ENCODE data around the gene OTOP3. TPM values are rescaled to one million over a fixed set of nuclear protein-coding genes. Genes with fewer than 3 reads are reported as not detected.

OTOP3 gene
- total RNA-seq, 1 experiment from 2014 or later: not detected

DNA sequence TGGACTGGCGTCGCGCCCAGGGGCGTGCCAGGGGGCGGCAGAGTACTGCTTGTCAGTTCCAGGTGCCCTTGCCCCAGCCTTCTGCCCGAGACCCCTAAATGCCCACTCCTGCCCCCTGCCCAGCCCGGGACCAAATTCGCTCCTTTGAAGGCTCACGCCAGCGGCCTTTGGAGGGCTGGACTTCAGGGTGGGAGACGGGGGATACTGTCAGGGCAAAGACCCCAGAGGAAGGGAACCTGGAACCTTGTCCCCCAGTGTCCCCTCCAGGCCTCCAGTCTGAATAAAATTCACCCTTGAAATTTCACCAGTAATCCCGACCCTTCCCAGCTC, 737 bp downstream of the OTOP3 start (continued):
- no peak for TF ChIP-seq TEAD1 (CRISPR knock-in tag; IDR thresholded peaks at IDR 0.05)
- no peak for TF ChIP-seq ZNF263 (CRISPR knock-in tag; IDR thresholded peaks at IDR 0.05; ENCODE audit: low read depth)

DNA sequence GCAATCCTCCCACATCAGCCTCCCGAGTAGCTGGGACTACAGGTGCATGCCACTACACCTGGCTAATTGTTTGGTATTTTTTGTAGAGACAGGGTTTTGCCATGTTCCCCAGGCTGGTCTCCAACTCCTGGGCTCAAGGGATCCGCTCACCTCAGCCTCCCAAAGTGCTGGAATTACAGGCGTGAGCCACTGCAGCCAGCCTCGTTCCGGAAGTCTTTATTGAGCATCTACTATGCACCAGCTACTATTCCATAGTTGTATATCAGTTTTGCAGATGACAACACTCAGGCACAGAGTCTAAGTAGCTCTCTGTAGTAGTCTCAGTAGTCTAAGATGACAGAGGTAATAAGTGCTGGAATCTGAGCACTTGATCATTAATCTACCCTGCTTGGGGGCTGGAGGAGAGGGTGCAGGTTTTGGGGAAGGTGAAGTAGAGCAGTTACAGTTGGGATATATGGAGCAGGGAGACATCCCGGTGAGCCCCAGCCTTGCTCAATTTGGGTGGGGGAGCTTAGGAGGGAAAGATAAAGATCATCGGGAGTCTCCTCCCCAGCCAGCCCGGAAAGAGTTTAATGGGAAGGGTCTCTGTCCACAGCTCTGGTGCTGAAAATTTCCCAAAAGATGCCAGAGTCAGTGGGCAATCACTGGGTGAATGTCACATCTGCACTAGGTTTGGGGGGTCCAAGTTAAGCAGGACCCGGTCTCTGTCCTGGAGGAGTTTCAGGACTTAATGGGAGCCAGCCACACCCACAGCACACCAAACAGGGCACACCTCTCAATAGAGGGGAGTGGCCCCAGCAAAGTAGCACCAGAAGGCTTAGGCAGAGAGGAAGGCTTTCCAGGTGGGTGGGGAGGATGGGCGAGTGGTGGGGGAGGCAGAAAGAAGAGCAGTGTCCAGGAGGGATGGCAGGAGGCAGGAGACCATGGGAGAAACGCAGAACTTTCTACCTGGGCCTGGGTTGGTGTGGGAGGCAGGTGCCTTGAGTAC, 1.7 kb downstream of the OTOP3 start:
- H3K4me1 Mint-ChIP-seq: peaks cover 2% of the 10 kb centered on the region; the same call in 1 of the 2 replicates
- H3K27ac Mint-ChIP-seq: no peak overlapping the region
- 0 out of 2 replicates have a peak, but pooled peaks have one; percentile 29 for TF ChIP-seq JUN (CRISPR knock-in tag; IDR thresholded peaks at IDR 0.05)
- no peak for TF ChIP-seq NR3C1 (CRISPR knock-in tag; conservative IDR thresholded peaks at IDR 0.05; ENCODE audit: low read depth)
- H3K9me3 Mint-ChIP-seq: no peaks in the 10 kb centered on the region
- no peak overlapping the region for H3K4me3 Mint-ChIP-seq
- ATAC-seq: no peak
- ChIA-PET CTCF (interaction anchor here (1.0 to 3.8 kb wide), 8 partner anchors 13 to 72 kb away, joined by 3 to 24 read pairs (median 8); partner anchors contain the start of gene OTOP2), POLR2A (interaction anchor here (0.6 kb wide), 1 partner anchor 24 kb away, joined by 3 read pairs; no protein-coding TSS in a partner anchor)
- no peak for DNase-seq (ENCODE audit: low spot score)
- peaks cover 77% of the 10 kb centered on the region for H3K27me3 Mint-ChIP-seq (ENCODE audit: low read depth)
- H3K36me3 Mint-ChIP-seq: no peaks in the 10 kb centered on the region

DNA sequence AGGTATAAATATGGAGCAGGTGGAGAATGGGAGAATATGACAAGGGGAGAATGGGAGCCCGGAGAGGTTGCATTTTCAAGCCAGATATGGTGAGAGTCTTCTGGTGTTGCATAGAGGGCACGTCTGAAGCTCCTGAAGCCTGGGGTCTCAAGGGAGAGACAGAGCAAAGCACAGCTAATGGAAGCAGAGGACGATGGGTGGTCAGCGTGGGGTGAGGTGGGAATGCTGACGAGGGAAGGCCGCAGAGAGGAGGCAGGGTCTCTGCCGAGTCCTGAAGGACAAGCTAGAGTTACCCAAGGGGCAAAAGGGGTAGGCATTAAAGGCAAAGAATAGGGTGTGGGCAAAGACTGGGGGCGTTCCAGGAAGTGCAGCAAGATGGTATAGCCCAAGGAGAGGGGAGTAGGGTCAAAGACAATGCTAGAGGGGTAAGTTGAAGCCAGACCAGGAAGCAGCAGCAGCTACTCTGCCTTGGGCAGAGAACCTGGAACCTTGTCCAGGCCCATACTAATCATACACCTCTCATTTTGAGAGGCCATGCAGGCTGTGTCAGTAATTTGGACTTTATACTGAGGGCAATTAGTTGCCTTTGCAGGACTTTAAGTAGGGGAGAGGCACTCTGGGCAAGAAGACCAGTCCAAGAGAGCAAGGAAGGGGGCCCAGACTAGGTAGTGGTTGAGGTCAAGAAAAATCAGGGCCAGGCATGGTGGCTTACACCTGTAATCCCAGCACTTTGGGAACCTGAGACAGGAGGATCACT, 2.7 kb downstream of the OTOP3 start:
- no peak for DNase-seq (ENCODE audit: low spot score)
- Mint-ChIP-seq H3K36me3 (no peaks in the 10 kb centered on the region), H3K9me3 (no peaks in the 10 kb centered on the region), H3K27me3 (ENCODE audit: low read depth) (peaks cover 68% of the 10 kb centered on the region), H3K4me3 (no peak overlapping the region), H3K27ac (no peak overlapping the region), H3K4me1 (peaks cover 4% of the 10 kb centered on the region)
- CTCF ChIA-PET: interaction anchor here (0.9 to 3.8 kb wide), 8 partner anchors 14 to 73 kb away, joined by 3 to 24 read pairs (median 9); partner anchors contain the start of genes OTOP2 and USH1G
- no peak for ATAC-seq
- POLR2A ChIA-PET: no interaction called here
- TF ChIP-seq ZBTB21 (CRISPR knock-in tag; IDR thresholded peaks at IDR 0.05; ENCODE audit: borderline replicate concordance) (no peak), JAZF1 (CRISPR knock-in tag; IDR thresholded peaks at IDR 0.05) (no peak), NFYB (CRISPR knock-in tag; conservative IDR thresholded peaks at IDR 0.05; ENCODE audit: low read depth) (no peak), CREB1 (CRISPR knock-in tag; IDR thresholded peaks at IDR 0.05) (no peak), NR1H2 (CRISPR knock-in tag; IDR thresholded peaks at IDR 0.05) (no peak), NR2C2 (CRISPR knock-in tag; IDR thresholded peaks at IDR 0.05) (no peak), SOX15 (CRISPR knock-in tag; IDR thresholded peaks at IDR 0.05) (no peak)
- TF ChIP-seq, protein P1, sequence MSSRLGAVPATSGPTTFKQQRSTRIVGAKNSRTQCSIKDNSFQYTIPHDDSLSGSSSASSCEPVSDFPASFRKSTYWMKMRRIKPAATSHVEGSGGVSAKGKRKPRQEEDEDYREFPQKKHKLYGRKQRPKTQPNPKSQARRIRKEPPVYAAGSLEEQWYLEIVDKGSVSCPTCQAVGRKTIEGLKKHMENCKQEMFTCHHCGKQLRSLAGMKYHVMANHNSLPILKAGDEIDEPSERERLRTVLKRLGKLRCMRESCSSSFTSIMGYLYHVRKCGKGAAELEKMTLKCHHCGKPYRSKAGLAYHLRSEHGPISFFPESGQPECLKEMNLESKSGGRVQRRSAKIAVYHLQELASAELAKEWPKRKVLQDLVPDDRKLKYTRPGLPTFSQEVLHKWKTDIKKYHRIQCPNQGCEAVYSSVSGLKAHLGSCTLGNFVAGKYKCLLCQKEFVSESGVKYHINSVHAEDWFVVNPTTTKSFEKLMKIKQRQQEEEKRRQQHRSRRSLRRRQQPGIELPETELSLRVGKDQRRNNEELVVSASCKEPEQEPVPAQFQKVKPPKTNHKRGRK (CRISPR knock-in tag; IDR thresholded peaks at IDR 0.05; ENCODE audit: borderline replicate concordance): no peak
- TF ChIP-seq, protein P2, sequence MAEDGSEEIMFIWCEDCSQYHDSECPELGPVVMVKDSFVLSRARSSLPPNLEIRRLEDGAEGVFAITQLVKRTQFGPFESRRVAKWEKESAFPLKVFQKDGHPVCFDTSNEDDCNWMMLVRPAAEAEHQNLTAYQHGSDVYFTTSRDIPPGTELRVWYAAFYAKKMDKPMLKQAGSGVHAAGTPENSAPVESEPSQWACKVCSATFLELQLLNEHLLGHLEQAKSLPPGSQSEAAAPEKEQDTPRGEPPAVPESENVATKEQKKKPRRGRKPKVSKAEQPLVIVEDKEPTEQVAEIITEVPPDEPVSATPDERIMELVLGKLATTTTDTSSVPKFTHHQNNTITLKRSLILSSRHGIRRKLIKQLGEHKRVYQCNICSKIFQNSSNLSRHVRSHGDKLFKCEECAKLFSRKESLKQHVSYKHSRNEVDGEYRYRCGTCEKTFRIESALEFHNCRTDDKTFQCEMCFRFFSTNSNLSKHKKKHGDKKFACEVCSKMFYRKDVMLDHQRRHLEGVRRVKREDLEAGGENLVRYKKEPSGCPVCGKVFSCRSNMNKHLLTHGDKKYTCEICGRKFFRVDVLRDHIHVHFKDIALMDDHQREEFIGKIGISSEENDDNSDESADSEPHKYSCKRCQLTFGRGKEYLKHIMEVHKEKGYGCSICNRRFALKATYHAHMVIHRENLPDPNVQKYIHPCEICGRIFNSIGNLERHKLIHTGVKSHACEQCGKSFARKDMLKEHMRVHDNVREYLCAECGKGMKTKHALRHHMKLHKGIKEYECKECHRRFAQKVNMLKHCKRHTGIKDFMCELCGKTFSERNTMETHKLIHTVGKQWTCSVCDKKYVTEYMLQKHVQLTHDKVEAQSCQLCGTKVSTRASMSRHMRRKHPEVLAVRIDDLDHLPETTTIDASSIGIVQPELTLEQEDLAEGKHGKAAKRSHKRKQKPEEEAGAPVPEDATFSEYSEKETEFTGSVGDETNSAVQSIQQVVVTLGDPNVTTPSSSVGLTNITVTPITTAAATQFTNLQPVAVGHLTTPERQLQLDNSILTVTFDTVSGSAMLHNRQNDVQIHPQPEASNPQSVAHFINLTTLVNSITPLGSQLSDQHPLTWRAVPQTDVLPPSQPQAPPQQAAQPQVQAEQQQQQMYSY (CRISPR knock-in tag; IDR thresholded peaks at IDR 0.05): no peak
- TF ChIP-seq, protein P3, sequence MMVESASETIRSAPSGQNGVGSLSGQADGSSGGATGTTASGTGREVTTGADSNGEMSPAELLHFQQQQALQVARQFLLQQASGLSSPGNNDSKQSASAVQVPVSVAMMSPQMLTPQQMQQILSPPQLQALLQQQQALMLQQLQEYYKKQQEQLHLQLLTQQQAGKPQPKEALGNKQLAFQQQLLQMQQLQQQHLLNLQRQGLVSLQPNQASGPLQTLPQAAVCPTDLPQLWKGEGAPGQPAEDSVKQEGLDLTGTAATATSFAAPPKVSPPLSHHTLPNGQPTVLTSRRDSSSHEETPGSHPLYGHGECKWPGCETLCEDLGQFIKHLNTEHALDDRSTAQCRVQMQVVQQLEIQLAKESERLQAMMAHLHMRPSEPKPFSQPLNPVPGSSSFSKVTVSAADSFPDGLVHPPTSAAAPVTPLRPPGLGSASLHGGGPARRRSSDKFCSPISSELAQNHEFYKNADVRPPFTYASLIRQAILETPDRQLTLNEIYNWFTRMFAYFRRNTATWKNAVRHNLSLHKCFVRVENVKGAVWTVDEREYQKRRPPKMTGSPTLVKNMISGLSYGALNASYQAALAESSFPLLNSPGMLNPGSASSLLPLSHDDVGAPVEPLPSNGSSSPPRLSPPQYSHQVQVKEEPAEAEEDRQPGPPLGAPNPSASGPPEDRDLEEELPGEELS (CRISPR knock-in tag; IDR thresholded peaks at IDR 0.05): no peak
- TF ChIP-seq, protein P4, sequence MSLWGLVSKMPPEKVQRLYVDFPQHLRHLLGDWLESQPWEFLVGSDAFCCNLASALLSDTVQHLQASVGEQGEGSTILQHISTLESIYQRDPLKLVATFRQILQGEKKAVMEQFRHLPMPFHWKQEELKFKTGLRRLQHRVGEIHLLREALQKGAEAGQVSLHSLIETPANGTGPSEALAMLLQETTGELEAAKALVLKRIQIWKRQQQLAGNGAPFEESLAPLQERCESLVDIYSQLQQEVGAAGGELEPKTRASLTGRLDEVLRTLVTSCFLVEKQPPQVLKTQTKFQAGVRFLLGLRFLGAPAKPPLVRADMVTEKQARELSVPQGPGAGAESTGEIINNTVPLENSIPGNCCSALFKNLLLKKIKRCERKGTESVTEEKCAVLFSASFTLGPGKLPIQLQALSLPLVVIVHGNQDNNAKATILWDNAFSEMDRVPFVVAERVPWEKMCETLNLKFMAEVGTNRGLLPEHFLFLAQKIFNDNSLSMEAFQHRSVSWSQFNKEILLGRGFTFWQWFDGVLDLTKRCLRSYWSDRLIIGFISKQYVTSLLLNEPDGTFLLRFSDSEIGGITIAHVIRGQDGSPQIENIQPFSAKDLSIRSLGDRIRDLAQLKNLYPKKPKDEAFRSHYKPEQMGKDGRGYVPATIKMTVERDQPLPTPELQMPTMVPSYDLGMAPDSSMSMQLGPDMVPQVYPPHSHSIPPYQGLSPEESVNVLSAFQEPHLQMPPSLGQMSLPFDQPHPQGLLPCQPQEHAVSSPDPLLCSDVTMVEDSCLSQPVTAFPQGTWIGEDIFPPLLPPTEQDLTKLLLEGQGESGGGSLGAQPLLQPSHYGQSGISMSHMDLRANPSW (CRISPR knock-in tag; conservative IDR thresholded peaks at IDR 0.05; ENCODE audit: low read depth): no peak
- TF ChIP-seq, protein P5, sequence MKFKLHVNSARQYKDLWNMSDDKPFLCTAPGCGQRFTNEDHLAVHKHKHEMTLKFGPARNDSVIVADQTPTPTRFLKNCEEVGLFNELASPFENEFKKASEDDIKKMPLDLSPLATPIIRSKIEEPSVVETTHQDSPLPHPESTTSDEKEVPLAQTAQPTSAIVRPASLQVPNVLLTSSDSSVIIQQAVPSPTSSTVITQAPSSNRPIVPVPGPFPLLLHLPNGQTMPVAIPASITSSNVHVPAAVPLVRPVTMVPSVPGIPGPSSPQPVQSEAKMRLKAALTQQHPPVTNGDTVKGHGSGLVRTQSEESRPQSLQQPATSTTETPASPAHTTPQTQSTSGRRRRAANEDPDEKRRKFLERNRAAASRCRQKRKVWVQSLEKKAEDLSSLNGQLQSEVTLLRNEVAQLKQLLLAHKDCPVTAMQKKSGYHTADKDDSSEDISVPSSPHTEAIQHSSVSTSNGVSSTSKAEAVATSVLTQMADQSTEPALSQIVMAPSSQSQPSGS (CRISPR knock-in tag; IDR thresholded peaks at IDR 0.05; ENCODE audit: borderline replicate concordance, low read depth): no peak
- TF ChIP-seq, protein P6, sequence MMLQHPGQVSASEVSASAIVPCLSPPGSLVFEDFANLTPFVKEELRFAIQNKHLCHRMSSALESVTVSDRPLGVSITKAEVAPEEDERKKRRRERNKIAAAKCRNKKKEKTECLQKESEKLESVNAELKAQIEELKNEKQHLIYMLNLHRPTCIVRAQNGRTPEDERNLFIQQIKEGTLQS (CRISPR knock-in tag; conservative IDR thresholded peaks at IDR 0.05): no peak
